ENCODE measurements around the gene TANC2. TPM values are rescaled to one million over a fixed set of nuclear protein-coding genes. Genes with fewer than 3 reads are reported as not detected.
A peak's percentile ranks its signal among the peaks of the same experiment; 100 is the strongest.
"Not testable (repeated sequence)": the region's sequence is repeated elsewhere in the genome, so short reads cannot be mapped to it uniquely, and the experiment has no call there.

TANC2 gene
- total RNA-seq, 1 experiment from 2014 or later = 30.4 TPM

DNA sequence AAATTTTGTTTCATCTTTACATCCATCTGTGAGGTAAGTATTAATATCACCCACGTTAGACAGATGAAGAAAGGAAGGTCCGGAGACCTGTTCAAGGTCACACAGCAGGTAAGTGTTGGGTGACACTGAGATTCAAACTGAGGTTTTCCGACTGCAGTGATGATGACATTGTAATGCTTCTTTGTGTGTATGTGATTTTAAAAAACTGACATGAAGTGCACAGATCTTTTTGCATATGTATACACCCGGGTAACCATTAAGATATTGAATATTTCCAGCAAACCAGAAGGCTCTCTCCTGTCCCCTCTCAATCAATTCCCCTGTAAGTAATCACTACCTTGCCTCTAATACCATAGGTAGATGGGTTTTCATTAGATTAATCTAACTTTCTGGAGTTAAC lies 1.5 kb upstream of the TANC2 start:
- DNase-seq (ENCODE audit: low read depth) = no peak

GRCh38 chr17:62965174-62965685 lies 805 bp upstream of the TANC2 start:
- DNase-seq (ENCODE audit: low read depth) = no peak

- no peak for DNase-seq (ENCODE audit: low read depth)
Measured at GRCh38 chr17:62966426-62967204, 580 bp downstream of the TANC2 start.

DNA sequence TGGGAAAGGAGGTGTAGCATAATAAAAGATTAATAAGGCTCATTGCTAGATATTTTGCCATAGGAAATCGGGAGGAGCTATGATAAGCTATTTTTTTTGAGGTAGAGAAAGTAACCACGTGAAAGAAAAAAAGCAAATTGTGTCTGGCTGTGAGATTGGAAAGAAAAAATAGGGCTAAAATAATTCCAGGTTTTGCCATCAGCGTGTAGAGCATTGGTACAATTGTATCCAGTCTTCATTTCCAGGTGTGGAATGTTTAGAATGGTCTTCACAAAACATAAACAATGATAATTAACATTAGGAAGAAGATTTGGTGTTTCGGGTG lies 1.1 kb downstream of the TANC2 start:
- DNase-seq (ENCODE audit: low read depth) = no peak

DNA sequence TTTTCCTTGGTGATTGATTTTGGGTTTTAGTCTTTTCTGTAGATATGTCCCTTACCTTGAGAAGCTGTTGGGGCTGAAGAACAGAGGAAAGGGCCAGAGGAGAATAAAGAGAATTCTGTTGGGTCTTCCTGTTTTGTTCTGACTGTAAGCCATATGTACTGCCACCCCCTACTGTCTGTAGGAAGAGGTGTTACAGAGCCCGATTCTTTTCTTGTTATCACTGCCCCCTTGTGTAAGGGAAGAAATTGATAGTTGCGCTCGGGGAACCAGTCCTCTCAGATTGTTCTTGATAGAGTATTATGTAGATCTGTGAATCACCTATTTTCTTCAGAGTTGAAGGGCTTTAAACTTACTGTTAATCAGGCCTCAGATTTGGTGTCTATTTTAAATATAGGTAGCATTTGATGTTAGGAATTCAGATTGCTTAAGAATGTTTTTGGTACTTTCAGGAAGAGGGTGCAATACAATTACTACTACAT lies 2.4 kb downstream of the TANC2 start:
- DNase-seq (ENCODE audit: low read depth) = peak; percentile 91

DNA sequence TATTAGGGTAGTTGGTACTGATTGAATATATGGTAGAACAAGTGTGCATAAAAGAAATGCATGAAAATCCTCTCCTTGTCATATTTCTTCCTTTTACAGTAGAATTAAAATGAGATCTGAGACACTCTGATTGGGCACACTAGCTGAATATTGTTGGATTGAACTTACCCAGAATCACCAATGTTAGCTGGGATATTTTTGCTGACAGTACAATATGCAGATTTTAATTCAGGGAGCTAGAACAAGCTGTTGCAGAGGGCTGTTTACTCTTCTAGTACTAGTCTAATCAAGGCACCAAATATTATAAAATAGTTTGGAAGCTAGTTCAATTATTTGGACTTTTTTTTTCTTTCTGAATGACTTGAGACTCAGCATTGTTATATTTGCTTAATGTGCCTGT lies 4.6 kb downstream of the TANC2 start:
- DNase-seq (ENCODE audit: low read depth) = no peak

DNA sequence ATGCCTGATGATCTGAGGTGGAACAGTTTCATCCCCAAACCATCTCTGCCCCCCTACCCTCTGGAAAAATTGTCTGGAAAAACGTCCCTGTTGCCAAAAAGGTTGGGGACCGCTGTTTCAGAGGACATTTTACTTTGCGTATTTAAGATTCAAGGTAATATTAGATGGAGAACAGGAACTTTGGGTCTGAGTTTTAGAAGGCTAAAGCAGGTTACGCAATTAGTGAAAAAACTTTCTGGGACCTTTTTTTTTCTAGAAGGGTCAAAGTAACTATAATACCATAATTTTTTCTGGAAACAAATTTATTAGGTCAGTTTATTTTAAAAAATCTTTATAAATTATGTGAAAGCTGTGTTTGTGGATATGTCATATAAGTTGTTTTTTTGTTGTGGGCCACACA lies 5.8 kb downstream of the TANC2 start:
- DNase-seq (ENCODE audit: low read depth) = no peak

DNA sequence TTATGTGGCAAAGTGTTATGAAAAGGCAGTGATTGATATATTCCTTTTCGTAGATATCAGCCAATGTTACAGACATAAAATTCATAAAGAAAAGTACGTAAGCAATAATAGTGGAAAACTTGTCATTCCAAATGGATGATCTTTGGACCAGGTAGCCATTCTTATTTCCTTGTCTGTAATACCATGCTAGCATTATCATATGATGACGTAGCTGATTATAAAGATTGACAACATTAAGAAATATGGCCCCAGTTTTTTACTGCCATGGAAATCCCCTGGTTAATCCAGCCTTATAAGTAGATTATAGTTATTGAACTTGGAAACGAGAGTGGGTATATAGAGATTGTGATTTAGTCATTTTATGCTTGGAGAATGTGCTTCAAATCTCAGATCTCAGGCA lies 8.8 kb downstream of the TANC2 start:
- DNase-seq (ENCODE audit: low read depth) = no peak

DNA sequence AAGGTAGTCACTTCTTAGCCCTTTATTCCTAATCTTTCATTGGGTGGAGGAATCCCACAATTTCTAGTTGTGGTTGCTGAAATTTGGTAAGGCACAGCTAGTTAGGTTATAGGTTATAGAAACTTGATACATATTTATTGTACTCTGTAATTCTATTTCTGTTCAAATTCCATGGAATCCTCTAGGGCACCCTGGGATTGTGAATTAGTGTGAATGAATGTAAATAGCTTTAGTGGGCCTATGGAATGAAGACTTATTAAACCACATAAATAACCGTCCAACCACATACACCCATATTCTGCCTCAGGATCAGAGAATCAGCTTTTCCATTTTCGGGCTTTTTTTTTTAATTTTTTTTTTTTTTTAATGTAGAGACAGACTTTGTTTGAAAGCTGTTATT lies 9.2 kb downstream of the TANC2 start:
- DNase-seq (ENCODE audit: low read depth) = no peak

GRCh38 chr17:62976643-62977231 lies 10.7 kb downstream of the TANC2 start:
- DNase-seq (ENCODE audit: low read depth) = not testable (repeated sequence)

DNA sequence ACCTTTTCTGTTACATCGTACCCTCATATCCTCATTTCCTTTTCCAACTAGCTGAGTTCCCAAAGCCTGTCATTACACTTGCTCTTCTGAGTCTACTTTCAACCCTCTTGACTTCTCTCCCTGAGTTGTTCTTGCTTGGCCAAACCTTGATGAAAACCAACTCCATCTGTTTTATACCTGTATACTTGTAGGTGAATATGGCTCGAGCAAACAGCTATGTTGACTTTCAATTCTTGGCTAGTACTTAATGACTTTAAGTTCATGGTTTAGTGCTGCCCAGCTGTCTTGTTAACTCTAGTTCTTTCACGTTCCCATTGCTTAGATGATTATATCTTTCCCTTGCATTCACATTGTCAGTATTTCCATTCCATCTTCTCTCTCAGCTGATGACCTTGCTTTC lies 14.8 kb downstream of the TANC2 start:
- DNase-seq (ENCODE audit: low read depth) = no peak

DNA sequence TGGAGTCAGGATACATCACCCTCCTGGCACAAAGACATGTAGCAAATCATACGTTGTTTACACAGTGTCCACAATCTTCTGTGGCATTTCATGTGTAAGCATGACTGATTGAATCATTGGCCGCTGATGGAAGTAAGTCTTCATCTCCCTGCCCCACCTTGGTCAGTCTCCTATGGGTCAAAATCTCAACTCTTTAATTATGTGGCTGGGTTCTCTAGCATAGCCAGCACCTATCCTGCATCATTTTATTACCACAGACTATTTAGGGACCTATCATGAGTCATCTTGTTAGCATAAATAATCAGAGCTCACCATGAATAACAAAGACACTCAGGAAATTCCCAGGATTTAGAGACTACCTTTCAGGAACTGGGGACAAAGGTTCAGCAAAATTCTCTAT lies 15.9 kb downstream of the TANC2 start:
- DNase-seq (ENCODE audit: low read depth) = no peak

DNA sequence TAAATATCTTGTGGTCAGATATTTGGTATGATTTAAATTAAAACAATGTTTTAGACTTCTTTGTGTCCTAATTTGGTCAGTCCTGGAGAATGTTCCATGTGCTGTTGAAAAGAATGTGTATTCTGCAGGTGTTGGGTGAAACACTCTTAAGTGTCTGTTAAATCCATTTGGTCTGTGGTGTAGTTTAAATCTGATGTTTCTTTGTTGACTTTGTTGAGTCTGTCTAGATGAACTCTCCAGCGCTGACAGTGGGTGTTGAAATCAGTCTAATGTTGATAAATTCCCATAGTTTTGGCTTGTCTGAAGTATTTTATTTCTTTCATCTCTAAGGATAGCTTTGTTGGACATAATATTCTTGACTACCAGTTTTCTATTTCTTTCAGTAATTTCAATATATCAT lies 18.8 kb downstream of the TANC2 start:
- DNase-seq (ENCODE audit: low read depth) = no peak

- peak; percentile 84 for DNase-seq (ENCODE audit: low read depth)
Measured at GRCh38 chr17:62986549-62986948, 20.5 kb downstream of the TANC2 start.

DNA sequence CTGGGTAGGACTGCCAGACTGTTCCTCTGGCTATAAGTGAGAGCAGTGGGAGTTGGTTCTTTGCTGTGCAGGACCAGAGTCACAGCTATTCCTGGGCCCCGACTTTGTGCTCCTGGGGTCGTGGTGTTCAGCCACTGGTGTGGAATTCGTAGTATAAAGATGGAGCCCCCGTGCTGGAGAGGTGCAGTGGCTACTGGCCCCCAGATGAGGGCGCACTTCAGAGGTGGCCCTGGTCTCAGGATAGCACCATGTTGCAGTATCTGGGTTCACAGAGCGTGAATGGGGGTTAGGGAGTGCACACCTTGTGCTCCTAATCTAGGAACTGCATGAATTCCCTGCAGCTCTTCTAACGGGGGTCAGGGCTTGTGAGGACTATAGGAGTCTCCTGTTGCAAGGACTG lies 21.1 kb downstream of the TANC2 start:
- no peak for DNase-seq (ENCODE audit: low read depth)

- DNase-seq (ENCODE audit: low read depth) = no peak
Measured at GRCh38 chr17:62989501-62989900, 23.5 kb downstream of the TANC2 start.

GRCh38 chr17:62994931-62995330 lies 28.9 kb downstream of the TANC2 start:
- DNase-seq (ENCODE audit: low read depth) = peak; percentile 23

- DNase-seq (ENCODE audit: low read depth) = peak; percentile 52
Measured at GRCh38 chr17:62995377-62995885, 29.4 kb downstream of the TANC2 start.

DNA sequence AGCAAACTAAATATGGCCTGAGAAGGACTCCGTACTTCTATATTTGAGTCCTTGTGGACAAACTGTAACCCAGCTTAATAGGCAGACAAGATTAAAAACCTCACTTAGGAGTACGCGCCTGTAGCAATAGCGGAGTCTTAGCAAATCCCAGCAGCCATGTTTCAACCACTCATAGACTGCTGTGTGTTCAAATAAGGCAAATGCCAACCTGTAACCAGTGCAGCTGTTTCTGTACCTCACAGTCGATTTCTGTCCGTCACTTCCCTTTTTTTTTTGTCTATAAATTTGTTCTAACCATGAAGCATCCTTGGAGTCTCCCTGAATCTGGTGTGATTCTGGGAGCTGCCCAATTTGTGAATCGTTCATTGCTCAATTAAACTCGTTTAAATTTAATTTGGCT lies 30.2 kb downstream of the TANC2 start:
- peak; percentile 19 for DNase-seq (ENCODE audit: low read depth)

DNA sequence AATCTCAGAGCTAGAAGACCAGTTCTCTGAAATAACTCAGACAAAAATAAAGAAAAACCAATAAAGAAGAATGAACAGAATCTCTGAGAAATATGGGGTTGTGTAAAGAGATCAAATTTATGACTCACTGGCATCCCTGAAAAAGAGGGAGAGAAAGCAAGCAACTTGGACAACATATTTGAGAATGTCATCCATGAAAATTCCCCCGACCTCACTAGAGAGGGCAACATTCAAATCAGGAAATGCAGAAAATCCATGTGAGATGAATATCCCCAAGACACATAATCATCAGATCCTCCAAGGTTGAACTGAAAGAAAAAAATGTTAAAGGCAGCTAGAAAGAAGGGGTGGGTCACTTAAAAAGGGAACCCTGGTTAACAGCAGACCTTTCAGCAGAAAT lies 32.1 kb downstream of the TANC2 start:
- peak; percentile 20 for DNase-seq (ENCODE audit: low read depth)

GRCh38 chr17:62998665-62999393 lies 32.8 kb downstream of the TANC2 start:
- no peak for DNase-seq (ENCODE audit: low read depth)

DNA sequence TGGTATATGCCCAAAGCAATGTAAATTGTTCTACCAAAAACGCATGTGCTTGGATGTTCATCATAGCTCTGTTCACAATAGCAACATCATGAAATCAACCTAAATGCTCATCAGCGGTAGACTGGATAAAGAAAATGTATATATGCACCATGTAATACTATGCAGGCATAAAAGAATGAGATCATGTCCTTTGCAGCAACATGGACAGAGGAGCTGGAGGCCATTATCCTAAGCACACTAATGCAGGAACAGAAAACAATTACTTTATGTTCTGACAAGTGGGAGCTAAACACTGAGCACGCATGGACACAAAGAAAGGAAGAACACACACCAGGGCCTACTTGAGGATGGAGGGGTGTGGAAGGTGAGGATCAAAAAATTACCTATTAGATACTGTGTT lies 33.7 kb downstream of the TANC2 start:
- no peak for DNase-seq (ENCODE audit: low read depth)

Measured in LHCN-M2 (cell line).